Astrocyte of the spinal cord (primary cell): ENCODE data around the gene BAZ1B.
"Not testable (repeated sequence)": the region's sequence is repeated elsewhere in the genome, so short reads cannot be mapped to it uniquely, and the experiment has no call there.

ENCODE experiments used
- DNase-seq: peaks from one replicate; pipeline ENCODE4 v3.0.0; 2011; ENCODE audit warnings: low read depth, low spot score
- H3K4me3 ChIP-seq: 2 replicates; pipeline ENCODE4 v1.5.1; 2011; ENCODE audit warnings: low read depth, mild to moderate bottlenecking, low read length, moderate library complexity
- CTCF ChIP-seq: IDR thresholded peaks from 2 replicates; pipeline ENCODE4 v1.5.1; 2012; ENCODE audit warnings: low read depth, mild to moderate bottlenecking, low read length, inconsistent platforms
- in situ Hi-C: cut with HindIII; loops from 2 replicates; pipeline ENCODE4 v1.10.0; 2017; ENCODE audit warnings: low sequenced_read_pairs

Gene BAZ1B

GRCh38 chr7:73434701-73435069 is 87.4 kb downstream of the BAZ1B start:
- H3K4me3 ChIP-seq: no peak overlapping the region
- no peak for TF ChIP-seq CTCF
- in situ Hi-C loops: no loop called here
- no peak for DNase-seq

- no peak for DNase-seq
- no peak for TF ChIP-seq CTCF
- in situ Hi-C loops: no loop called here
- H3K4me3 ChIP-seq: no peak overlapping the region
Measured at GRCh38 chr7:73433924-73434700, 88.0 kb downstream of the BAZ1B start.

- no peak for DNase-seq
- H3K4me3 ChIP-seq: no peak overlapping the region
- no peak for TF ChIP-seq CTCF
- in situ Hi-C loops: no loop called here
Measured at GRCh38 chr7:73432676-73433075, 89.4 kb downstream of the BAZ1B start.

GRCh38 chr7:73431041-73431835 is 90.9 kb downstream of the BAZ1B start:
- no peak overlapping the region for H3K4me3 ChIP-seq
- TF ChIP-seq CTCF: no peak
- no peak for DNase-seq
- in situ Hi-C loops: no loop called here

- H3K4me3 ChIP-seq, in situ Hi-C loops, DNase-seq: not testable (repeated sequence)
Measured at GRCh38 chr7:73430540-73430939, 91.6 kb downstream of the BAZ1B start.

- no peak overlapping the region for H3K4me3 ChIP-seq
- in situ Hi-C loops: no loop called here
- no peak for DNase-seq
- no peak for TF ChIP-seq CTCF
Measured at GRCh38 chr7:73429622-73430505, 92.2 kb downstream of the BAZ1B start.
